NCI-H1417 treated with DMSO at 0.1 percent for 48 hours (cell line): ENCODE measurements around the gene LAMA3.

ENCODE experiments used
- DNase-seq: peaks from one replicate; lab custom pipeline; 2025; lab: John Stamatoyannopoulos, UW

Gene LAMA3

DNA sequence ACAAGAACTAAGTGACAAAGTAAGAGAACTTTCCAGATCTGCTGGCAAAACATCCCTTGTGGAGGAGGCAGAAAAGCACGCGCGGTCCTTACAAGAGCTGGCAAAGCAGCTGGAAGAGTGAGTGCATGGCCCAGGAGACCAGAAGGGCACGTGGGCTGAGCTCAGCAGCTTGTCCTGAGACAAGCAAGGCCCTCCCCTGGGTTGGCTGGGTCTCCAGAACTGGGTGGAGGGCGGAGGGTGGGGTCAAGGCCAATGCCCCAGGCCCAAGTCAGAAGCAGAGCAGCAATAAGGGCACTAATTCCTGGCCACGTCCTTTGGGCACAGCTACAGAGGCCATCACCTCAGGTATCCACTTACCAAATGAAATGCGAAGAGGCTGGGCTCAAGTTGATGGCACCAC, 214.7 kb downstream of the LAMA3 start:
- no peak for DNase-seq

DNA sequence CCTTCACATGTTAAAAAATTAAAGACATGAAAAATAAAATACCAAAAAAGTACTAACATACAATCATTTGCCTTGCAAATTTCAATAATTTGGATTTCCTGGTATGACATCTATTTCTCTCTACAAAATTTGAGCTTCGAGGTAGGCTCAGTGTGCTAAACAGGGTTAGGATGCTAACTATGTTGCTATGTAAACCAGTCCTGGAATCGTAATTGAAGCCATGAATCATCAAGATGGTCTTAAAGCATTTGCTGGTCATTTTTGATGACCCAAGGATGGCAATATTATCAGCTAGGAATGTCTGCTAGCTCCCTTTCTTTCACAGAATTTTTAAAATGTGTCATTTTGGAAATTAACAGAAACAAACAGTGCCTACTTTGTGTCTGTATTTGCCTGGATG, 217.4 kb downstream of the LAMA3 start:
- DNase-seq = no peak

GRCh38 chr18:23908827-23909226, 219.6 kb downstream of the LAMA3 start:
- no peak for DNase-seq

DNA sequence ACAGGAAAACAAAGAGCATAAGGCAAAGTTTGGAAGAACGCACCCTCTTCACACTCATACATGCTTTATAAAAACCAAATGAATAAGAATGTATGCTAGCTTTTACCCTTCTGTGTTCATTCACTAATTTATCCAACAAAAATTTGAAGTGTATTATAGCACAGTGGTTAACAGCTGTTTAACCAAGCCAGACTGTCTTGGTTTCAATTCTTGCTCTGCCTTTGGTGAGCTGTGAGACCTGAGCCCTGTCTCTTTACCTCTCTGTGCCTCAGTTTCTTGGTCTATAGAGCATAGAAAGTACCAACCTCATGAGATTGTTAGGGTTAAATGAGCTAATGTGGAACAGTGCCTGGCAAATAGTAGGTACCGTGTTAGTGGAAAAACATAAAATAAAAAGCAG, 220.8 kb downstream of the LAMA3 start:
- no peak for DNase-seq

DNA sequence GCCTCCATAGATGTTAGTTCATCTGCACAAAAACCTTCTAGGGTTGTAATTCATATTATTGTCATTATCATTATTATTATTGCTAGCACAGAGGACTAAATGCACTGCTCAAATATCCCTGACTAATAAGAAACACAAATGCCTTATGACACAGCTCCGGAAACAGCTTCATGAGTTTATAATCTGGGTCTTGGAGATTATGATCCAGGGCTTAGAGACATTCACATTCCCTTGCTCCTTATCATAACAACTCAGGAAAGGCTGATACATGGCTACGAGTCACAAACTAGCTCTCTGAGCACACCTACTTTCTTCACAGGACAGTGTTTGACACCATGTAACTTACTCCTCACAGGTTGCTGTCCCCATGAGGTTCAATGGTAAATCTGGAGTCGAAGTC, 223.1 kb downstream of the LAMA3 start:
- no peak for DNase-seq

DNA sequence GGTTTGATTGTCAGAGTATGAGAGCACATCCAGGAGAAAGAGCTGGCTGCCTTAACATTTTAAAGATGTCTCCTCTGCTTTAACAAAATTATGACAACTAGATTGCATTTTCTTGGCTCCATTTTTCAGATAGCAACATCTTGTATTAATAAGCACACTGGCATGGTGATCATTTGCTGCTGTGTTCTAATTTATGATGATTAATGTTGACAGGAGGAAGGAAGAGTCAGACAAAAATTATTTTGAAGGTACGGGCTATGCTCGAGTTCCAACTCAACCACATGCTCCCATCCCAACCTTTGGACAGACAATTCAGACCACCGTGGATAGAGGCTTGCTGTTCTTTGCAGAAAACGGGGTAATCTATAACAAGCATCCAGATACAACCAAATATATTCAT, 227.1 kb downstream of the LAMA3 start:
- DNase-seq = no peak

DNA sequence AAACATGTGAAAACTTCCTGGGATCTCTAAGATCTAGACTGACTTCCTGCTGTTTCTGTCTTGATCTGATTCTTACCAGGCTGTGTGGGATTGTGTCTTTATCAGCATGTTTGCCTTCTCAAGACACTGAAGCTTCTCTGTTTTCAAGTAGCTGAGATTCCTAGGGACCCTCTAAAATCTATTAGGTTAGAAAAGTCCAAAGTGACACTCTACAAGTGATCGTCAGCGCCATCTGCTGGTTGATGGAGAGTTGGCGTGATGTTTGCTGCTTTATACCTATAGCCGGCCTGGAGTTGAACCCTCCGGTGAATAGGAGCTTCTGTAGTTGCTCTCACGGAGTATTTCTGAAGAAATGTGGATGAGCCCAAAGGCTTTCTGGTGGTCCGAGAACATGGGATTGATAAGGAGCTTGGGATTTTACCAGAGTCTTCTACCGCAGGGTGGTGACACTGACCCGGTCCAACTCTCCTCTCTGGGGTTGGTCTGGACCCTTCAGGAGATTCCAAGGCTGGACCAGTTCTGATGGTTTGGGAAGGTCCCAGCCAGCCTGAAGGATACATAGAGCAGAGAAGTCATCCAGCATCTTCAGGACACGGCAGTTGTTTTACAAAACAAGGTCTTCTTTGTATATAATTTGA, 229.3 kb downstream of the LAMA3 start:
- DNase-seq = peak; percentile 17

- no peak for DNase-seq
Measured at GRCh38 chr18:23920054-23920453, 230.8 kb downstream of the LAMA3 start.

GRCh38 chr18:23921716-23922285, 232.5 kb downstream of the LAMA3 start:
- no peak for DNase-seq

DNA sequence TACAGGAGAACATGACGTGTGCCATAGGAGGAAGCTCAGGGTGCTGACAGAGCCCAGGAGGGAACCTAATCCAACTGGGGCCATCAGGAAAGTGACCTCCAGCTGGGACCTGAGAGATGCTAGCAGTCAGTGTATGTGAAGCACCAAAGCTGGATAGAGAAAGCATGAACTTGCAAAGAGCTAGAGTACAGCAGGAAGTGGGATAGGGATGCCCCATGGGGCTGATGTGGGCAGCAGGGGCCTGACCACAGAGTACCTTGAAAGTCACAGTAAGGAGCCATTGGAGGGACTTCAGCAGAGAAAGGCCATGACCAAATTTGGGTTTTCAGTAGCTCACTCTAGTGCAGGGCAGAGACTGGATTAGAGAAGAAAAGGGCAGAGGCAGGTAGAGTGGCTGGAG, 233.7 kb downstream of the LAMA3 start:
- DNase-seq = no peak

DNA sequence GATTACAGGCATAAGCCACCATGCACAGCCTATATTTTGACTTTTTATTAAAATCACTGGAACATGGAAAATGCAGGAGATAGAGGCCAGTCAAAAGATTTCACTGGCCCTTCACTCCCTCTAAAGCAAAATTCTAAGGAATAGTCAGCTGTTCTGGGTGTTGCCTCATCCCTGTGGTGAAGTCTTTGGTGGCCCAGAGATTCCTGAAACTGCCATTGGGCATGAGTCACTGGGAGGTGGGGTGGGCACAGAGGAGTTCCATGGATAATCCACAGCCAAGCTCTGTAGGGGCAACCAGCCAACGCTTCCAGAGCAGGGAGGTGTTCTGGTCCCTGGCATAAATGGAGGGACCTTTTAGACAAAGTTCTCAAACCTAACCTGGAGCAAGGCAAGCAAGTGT, 235.6 kb downstream of the LAMA3 start:
- DNase-seq = no peak

- peak; percentile 40 for DNase-seq
Measured at GRCh38 chr18:23926571-23926970, 237.3 kb downstream of the LAMA3 start.

DNA sequence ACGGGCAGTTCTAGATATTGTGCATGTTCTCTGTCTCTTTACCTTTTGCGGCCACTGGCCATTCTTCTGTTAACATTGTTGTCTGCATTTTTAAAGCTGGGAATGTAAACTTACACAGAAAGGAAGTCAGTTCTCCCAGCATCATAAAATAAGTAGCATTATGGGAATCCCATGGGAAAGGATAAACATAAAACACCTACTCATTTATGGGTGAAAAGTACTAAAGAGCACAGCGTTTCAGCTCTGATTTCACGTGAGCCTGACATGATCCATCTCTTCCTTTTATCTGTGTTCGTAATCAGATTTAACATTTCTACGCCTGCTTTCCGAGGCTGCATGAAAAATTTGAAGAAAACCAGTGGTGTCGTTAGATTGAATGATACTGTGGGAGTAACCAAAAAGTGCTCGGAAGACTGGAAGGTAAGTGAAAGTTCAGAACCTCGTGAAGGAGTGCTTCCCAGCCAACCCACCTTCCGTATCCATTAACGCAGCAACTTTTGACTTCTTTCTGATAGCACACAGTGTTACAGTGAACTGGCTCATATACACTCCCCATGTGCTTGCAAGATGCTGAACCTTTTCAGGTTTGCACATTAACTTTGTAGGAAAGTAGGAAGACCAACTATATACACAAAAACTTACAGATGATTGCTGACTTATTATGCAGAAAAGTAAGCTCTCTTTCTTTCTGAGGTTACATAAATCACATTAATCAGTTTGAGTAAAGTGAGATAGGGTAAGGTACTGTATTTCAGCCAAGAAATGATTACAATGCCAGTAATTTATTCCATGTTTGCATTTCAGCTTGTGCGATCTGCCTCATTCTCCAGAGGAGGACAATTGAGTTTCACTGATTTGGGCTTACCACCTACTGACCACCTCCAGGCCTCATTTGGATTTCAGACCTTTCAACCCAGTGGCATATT, 238.8 kb downstream of the LAMA3 start:
- DNase-seq = no peak

DNA sequence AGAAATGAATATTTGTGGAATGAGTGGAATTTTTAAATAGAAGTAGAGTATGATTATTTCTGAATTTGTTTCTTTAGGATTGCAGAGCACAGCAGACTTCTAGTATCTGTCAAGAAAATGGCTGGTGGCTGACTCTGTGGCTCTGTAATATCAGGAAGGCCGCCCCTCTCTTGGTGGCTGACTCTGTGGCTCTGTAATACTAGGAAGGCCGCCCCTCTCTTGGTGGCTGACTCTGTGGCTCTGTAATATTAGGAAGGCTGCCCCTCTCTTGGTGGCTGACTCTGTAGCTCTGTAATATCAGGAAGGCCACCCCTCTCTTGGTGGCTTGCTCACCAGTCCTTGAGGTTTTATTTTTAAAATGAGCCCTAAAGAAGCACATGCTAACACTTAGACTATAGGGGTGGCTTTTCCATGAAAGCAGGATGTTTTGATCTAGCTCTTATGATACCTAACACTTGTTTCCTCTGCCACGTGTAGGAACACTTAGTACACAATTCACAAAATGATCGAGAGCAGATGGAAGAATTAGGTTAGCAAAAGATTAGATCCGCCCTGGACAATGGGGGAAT, 240.2 kb downstream of the LAMA3 start:
- DNase-seq = no peak

- DNase-seq = no peak
Measured at GRCh38 chr18:23930002-23930401, 240.7 kb downstream of the LAMA3 start.

DNA sequence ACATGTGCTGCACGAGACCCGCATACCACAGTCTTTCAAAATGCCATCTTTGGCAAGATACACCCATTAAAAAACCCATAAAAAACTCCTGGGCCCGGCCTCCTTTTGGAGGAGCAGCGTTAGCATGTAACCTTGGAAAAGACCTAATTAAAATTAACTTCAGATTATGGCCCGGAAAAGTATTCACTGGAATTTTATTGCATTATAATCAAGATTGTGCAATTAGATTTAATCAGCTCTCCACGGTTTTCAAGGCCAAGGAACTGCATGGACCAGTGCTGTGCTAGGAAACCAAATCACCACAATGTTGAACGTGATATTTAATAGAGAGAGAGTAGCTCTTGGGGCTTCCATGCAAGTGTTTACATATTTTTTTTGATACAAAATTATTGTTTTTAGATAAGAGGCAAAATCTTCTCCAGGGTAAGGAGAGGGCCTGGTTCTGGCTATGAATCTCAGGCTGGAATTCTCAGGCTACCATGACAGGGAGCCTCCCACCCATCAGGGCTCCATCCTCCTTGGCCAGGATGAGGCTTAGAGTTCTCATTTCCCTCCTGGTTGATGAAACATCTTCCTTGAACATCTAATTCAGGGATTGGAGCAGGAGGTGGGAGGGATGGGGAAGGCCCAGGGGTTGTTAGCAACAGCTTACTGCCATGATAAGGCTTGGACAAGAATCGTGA, 243.3 kb downstream of the LAMA3 start:
- DNase-seq = no peak

GRCh38 chr18:23933407-23933806, 244.2 kb downstream of the LAMA3 start:
- DNase-seq = no peak

- DNase-seq = no peak
Measured at GRCh38 chr18:23934252-23934651, 245.0 kb downstream of the LAMA3 start.

DNA sequence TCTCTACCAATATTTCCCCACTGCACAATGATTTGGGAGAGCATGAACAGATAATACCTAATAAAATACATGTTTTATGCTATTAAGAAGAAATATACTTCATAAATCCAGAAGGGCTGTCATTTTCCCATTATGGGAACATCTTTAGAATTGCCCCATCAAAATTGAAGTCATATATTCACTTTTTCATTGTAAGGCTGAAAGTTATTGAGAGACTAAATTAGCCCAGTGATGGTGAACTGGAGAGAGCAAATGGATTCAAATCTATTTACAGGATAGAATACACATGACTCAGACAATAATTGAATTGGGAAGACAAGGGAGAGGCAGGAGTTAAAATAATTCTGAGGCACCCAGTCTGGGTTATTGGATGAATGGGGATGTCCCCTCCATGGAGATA, 245.6 kb downstream of the LAMA3 start:
- DNase-seq = no peak

DNA sequence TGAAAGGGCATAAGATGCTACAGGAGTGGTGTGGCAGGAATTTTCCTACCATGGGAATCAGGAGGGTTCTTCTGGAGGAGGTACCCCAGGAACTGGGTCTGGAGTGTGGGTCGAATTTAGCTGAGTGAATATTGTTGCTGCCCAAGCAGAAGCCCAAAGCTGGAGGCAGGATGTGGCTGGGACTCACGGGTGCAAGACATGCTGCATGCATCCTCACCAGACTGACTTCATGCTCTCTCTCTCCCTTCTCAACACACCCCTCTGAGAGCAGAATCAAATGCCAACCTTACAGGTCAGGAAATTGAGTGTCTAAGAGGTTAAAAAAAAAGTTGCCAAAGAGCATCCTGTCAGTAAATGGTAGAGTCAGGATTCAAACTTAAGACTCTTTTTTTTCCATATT, 246.6 kb downstream of the LAMA3 start:
- DNase-seq = no peak

DNA sequence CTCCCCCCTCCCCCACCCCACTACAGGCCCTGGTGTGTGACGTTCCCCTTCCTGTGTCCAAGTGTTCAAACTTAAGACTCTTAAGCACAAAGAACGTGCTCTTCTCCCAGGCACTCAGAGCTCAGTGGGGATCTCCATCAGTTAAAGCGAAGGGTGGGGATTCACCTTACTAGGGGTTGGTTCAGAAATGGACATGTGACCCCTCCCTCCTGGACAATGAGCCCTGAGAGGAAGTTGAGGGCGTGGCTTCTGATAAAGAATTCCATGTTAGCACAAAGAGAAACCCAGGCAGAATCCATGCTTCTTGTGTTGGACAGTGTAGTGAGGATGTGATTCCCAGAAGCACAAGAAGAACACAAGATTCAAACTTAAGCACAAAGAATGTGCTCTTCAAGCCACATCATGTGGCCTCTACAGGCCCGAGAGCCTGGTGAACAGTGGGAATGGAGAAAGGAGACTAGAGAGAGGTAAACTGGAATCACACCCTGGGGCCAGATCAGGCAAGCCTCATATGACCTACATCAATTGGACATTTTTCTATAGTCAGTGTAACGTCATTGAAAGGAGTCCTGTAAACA, 247.2 kb downstream of the LAMA3 start:
- DNase-seq = no peak
